ES-I3 (cell line): ENCODE results near the gene P2RY13.

Experiments used
- H3K36me3 ChIP-seq: 2 replicates; pipeline ENCODE4 v1.6.1; 2013; ENCODE audit warnings: mild to moderate bottlenecking, low read length, control low read depth, moderate library complexity; ENCODE audit not compliant: insufficient read depth
- H3K4me1 ChIP-seq: 2 replicates; pipeline ENCODE4 v1.6.1; 2013; ENCODE audit warnings: mild to moderate bottlenecking, control low read depth, low read length; ENCODE audit not compliant: insufficient read depth
- H3K9ac ChIP-seq: 2 replicates; pipeline ENCODE4 v1.6.1; 2013; ENCODE audit warnings: low read depth, mild to moderate bottlenecking, low read length, moderate library complexity
- H3K9me3 ChIP-seq: 2 replicates; pipeline ENCODE4 v1.6.1; 2013; ENCODE audit warnings: mild to moderate bottlenecking, low read length, moderate library complexity; ENCODE audit not compliant: control insufficient read depth, insufficient read depth

The P2RY13 gene

DNA sequence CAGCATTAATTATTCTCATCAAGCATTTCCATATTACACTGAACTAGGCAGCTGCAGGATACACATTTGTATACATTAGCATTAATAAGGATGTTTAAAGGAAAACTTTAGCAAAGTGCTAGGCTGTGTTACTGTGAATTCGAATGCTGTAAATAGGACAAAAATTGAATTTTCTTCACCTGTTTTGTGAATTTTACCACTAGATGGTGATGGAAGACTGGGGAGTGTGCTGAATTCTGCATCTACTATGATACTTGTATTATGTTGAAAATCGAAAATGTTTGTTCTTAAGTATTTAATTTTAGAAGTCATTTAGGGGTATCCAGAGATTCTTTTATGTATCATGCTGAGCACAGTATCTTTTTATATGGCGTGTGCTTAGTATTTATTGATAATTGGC, 38.7 kb downstream of the P2RY13 start:
- no peaks in the 10 kb centered on the region for H3K36me3 ChIP-seq
- no peak overlapping the region for H3K9ac ChIP-seq
- no peaks in the 10 kb centered on the region for H3K4me1 ChIP-seq
- no peaks in the 10 kb centered on the region for H3K9me3 ChIP-seq

DNA sequence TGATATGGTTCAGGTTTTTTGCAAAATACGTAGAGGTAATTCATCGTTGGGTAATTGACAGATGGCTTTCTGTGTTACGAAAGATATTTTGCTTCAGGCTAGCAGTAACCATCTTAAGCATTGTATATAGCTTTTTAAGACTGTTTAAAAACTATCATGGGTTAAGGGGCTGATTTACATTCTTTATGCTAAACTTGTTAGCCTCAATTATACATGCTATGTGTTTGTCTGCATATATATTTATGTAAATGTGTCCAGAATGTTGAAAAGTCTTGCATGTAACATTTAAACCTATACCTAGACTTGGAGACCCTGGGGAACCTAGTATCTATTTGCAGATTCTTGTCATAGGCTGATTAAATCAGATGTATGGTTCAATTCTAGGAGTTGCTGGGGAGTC, 39.9 kb downstream of the P2RY13 start:
- Histone ChIP-seq H3K36me3 (no peaks in the 10 kb centered on the region), H3K9me3 (no peaks in the 10 kb centered on the region), H3K9ac (no peak overlapping the region), H3K4me1 (no peaks in the 10 kb centered on the region)

DNA sequence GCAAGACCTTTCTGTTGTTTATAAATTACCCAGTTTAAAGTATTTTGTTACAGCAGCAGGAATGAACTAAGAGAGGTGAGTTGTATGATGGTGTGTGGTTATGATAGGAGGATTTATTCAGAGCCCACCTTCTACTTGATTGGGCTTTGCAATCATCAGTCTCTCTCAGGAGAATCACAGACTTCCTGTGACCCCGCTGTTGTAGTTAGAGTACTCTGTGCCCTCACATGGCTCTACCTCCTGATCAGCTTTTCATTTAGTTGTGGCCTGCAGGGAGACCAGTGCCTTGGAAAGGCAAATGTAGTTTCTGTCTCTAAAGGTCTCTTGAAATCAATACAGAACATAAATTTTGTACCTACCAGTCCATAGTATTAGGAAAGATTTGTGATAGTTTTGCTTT, 43.4 kb downstream of the P2RY13 start:
- Histone ChIP-seq H3K9me3 (no peaks in the 10 kb centered on the region), H3K9ac (no peak overlapping the region), H3K4me1 (no peaks in the 10 kb centered on the region), H3K36me3 (no peaks in the 10 kb centered on the region; the same call in 1 of the 2 replicates)

DNA sequence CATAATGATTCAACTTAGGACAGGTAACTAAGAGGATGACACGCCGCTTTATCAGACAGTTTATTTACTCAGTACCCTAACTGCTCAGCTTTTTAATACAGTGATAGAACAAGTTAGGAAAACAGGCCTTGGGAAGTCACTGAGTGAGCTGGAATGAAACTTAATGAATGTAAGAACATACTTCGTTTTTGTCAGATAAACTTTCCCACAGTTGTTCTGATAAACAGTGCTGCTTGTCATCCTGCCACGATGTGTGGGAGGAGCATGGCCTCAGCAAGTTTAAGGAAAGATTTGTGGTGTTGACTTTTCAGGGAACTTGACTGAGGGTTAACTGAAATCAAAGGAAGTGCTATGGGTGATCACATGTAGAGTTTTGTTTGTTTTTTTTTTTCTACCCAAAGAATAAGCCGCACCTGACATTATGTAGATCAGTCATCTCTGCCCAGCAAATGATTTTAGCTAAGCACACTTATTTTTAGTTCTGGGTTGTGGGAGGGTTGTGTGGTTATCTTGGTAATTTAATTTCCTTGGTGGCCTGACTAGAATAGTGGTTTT, 45.4 kb downstream of the P2RY13 start:
- Histone ChIP-seq H3K9me3 (no peaks in the 10 kb centered on the region), H3K36me3 (no peaks in the 10 kb centered on the region; the same call in 1 of the 2 replicates), H3K4me1 (no peaks in the 10 kb centered on the region), H3K9ac (no peak overlapping the region)

DNA sequence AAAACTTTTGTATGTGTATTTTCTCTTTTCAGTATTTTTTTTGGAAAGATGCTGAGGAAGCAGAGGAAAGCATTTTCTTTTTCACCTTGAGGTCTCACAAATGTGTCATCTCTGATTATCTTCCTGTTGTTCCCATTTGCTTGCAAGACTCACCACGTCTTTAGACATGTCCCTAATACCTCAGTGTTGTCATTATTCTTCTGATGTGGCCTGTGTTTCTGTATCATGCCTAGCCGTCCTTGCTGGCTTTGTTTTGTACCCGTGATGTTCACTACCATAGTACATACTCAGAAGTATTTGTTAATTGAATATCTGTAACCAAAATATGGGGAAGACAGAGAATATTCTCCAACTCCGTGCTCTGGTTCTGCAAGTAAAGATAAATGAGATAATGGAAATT, 46.0 kb downstream of the P2RY13 start:
- no peaks in the 10 kb centered on the region for H3K9me3 ChIP-seq
- no peak overlapping the region for H3K9ac ChIP-seq
- H3K36me3 ChIP-seq: no peaks in the 10 kb centered on the region; the same call in none of the 2 replicates
- no peaks in the 10 kb centered on the region for H3K4me1 ChIP-seq

DNA sequence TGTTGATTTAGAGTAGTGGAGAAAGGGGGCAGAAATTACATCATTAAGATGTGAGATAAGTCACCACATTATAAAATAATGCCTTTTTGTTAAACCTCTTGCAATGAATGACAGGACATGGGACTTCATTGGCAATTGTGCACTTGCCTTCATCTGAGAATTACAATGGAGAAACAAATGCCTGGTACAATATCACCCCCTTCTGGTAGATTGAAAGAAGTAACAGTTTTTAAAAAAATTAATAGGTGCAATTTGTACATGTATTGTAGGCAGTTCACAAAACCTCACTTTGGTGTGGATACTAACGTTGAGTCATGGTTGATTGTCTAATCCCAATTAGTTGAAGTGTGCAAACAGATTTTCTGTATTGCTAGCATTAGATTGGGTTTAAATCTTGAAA, 46.4 kb downstream of the P2RY13 start:
- H3K36me3 ChIP-seq: no peaks in the 10 kb centered on the region; the same call in none of the 2 replicates

DNA sequence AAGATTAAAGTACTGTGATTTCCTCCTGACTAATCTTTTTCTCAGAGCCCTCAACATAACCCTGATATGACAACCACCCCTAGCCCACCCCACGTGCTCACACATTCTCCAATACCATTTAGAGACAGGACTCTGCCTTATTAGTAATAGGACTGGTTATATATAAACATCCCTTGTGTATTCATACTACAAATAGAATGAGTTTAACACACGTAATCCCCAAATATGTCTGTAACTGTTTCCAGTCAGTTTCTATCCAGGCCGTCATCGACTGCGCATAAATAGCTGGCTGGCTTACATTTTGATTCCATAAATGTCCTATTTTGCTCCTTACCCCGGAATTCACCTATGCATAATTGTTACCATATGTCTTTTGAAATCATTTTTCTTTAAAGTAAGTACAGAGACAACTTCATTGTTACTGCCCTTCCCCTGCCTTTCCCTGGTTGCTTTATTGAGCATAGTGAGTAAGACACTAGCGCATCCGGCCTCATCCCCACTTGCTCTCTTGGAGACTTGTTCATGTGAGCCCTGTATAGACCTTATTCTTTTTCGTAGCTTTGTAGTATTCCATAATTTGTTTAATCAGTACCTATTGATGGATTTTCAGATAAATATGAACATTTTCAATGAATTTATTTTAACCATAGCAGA, 47.6 kb downstream of the P2RY13 start:
- Histone ChIP-seq H3K36me3 (no peaks in the 10 kb centered on the region; the same call in none of the 2 replicates), H3K4me1 (no peaks in the 10 kb centered on the region), H3K9me3 (no peaks in the 10 kb centered on the region), H3K9ac (no peak overlapping the region)

More for the DNA sequence above, 46.4 kb downstream of the P2RY13 start:
- H3K4me1 ChIP-seq: no peaks in the 10 kb centered on the region
- H3K9me3 ChIP-seq: no peaks in the 10 kb centered on the region
- no peak overlapping the region for H3K9ac ChIP-seq

DNA sequence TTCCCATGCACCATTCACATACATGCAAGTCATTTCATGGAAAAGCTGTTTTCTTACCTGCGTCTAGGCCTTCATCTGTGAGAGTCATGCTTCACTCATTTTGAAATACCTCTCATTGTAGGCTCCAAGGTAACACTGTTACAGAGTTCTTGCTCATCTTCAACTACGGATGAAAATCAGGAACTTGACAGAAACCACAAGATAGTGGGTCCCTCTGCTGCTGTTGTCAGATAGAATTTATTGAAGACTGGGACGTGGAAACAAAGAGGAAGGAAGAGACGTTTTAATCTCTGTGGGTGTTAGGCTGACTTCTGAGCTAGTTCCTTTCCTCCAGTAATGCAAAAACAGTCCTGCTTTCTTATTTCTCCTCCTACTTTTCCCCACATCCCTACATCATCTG, 51.1 kb downstream of the P2RY13 start, which contains the start of gene P2RY14:
P2RY14 (minus strand) TSS at position 313 of the 400 bp plus-strand sequence. CDS start 64,226 bp downstream, outside the sequence.
- 0 out of 2 replicates have a peak, but pooled peaks cover 6% of the 10 kb centered on the region for H3K4me1 ChIP-seq
- no peaks in the 10 kb centered on the region; the same call in 1 of the 2 replicates for H3K36me3 ChIP-seq
- no peaks in the 10 kb centered on the region for H3K9me3 ChIP-seq
- no peak within 1 kb of the TSS for H3K9ac ChIP-seq

DNA sequence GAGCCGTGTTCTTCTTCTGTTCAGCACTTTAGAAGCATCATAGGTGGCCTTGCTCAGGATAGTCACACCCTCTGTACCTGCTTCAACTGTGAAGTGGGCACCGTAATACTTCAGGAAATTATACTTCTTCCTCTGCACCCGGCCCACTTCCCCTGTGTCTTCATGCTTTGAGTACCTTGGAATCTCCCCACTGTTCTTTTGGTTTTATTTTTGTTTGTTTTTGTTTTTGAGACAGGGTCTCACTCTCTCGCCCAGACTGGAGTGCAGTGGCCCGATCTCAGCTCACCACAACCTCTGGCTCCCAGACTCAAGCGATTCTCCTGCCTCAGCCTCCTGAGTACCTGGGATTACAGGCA, 52.7 kb downstream of the P2RY13 start:
- Histone ChIP-seq H3K9me3 (no peaks in the 10 kb centered on the region), H3K4me1 (0 out of 2 replicates have a peak, but pooled peaks cover 6% of the 10 kb centered on the region), H3K9ac (no peak overlapping the region), H3K36me3 (no peaks in the 10 kb centered on the region; the same call in 1 of the 2 replicates)
